ENCODE results near the gene CHRNA3.
"Not testable (repeated sequence)": the region's sequence is repeated elsewhere in the genome, so short reads cannot be mapped to it uniquely, and the experiment has no call there.

The CHRNA3 gene

GRCh38 chr15:78560201-78560600 is 60.6 kb downstream of the CHRNA3 start:
- DNase-seq (ENCODE audit: low read depth) = not testable (repeated sequence)

- no peak for DNase-seq (ENCODE audit: low read depth)
These were observed 68.2 kb downstream of the CHRNA3 start for GRCh38 chr15:78552597-78552996.

GRCh38 chr15:78551902-78552301 is 68.9 kb downstream of the CHRNA3 start:
- DNase-seq (ENCODE audit: low read depth) = no peak

- DNase-seq (ENCODE audit: low read depth) = no peak
These were observed 70.0 kb downstream of the CHRNA3 start for GRCh38 chr15:78550815-78551214.

GRCh38 chr15:78550194-78550593 is 70.6 kb downstream of the CHRNA3 start:
- DNase-seq (ENCODE audit: low read depth) = no peak
